NCI-H748 (cell line): Measurements from ENCODE around the gene ATP9B.

ENCODE experiments used
- DNase-seq: peaks from one replicate; lab custom pipeline; 2025; ENCODE audit not compliant: unreplicated experiment; lab: John Stamatoyannopoulos, UW

Gene ATP9B

DNA sequence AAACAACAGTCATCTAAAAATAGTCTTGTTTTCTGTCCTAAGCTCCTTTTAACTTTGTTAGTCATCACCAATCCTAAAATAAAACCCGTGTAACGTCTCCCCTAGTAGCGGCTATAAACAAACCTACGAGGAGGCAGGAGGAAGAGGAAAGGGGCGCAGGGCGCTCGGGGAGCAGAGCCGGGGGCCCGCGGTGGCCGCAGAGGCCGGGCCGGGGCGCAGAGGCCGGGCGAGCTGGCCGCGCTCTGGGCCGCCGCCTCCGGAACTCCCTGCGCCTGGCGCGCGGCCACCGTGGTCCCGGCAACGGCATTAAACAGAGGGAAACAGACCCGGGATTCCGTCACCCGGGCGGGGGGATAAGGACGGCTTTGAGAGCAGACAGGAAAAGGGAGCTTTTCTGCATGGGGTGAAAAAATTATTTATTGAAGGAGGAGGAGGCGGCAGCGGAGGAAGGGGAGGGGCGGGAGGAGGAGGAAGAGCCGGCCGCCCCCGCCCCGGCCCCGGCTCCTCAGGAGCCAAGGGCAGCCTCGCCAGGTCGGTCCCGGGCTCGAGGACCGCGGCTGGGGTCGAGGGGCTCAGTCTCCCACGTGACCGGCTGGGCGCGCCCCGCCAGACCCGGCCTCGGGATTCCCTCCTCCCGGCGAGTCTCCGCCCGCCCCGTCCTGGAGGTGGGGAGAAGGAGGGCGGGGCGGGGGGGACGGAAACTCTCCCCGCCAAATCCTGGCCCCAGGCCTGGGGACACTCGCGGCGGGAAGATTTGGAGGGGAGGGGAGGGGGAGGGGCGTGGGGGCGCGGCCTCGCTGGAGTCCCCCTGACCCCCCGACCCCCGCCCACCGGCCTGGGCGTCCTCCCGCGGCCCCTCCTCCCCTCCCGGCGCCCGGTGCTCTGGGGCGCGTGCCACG is 324.7 kb downstream of the ATP9B start:
- DNase-seq, result peak; percentile 94

DNA sequence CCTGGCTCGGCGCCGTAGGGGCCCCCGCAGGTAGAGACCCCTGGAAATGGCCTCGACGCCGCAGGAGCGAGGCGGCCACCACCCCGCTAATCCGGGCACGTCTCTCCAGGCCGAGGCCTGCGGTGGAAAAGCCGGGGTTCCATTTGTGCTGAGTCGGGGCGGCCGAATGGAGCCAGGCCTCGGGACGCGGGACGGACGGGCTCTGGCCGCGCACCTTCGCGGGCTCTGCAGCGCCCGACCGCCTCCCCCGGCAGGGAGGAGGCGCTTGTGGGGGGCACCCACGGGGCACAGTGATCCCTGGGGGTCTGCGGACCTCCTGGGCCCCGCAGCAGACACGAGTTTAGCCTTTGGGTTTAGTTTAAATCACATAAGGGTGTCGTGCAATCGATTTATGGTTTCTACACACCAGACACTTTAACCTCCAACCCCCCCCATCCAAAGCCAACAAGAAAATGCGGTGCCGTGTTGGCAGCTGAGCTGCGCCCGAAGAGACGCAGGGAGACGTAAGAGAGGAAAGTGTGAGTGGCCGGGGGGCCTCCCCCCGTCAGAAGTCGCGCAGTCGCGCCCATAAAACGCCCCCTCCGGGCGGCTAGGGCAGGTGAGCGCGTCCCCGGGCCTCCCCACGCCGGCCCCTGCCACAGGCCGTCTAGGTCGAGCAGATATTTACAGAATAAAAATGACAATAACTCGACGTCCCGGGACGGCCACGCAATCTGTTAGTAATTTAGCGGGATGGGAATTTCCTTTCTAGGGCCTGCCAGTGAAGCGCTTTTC is 325.5 kb downstream of the ATP9B start:
- DNase-seq, result peak; percentile 82

DNA sequence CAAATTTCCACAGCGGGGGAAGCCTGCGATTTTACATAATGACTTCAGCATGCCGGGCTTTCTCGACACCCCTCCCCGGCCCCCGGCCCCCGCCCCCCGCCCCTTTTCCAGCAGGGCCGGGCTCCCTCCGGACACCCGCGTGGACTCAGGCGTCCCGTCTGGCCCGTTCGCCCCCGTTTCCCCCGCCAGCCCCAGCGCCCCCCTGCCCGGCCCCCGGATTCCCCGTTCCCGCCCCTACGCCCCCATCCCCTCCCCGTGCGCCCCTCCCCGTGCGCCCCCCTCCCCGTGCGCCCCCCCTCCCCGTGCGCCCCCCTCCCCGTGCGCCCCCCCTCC is 326.1 kb downstream of the ATP9B start:
- no peak for DNase-seq

DNA sequence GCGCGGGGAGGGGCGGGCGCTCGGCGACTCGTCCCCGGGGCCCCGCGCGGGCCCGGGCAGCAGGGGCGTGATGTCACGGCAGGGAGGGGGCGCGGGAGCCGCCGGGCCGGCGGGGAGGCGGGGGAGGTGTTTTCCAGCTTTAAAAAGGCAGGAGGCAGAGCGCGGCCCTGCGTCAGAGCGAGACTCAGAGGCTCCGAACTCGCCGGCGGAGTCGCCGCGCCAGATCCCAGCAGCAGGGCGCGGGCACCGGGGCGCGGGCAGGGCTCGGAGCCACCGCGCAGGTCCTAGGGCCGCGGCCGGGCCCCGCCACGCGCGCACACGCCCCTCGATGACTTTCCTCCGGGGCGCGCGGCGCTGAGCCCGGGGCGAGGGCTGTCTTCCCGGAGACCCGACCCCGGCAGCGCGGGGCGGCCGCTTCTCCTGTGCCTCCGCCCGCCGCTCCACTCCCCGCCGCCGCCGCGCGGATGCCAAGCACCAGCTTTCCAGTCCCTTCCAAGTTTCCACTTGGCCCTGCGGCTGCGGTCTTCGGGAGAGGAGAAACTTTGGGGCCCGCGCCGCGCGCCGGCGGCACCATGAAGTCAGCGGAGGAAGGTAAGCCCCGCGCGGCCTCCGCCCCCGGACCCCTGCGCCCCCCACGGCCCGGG is 326.7 kb downstream of the ATP9B start, which contains the start of gene NFATC1:
Gene NFATC1, plus strand, starts transcription at position 170 of the 644 bp plus-strand sequence. Its CDS starts 295 bp downstream, at position 465.
- peak; percentile 88 for DNase-seq

DNA sequence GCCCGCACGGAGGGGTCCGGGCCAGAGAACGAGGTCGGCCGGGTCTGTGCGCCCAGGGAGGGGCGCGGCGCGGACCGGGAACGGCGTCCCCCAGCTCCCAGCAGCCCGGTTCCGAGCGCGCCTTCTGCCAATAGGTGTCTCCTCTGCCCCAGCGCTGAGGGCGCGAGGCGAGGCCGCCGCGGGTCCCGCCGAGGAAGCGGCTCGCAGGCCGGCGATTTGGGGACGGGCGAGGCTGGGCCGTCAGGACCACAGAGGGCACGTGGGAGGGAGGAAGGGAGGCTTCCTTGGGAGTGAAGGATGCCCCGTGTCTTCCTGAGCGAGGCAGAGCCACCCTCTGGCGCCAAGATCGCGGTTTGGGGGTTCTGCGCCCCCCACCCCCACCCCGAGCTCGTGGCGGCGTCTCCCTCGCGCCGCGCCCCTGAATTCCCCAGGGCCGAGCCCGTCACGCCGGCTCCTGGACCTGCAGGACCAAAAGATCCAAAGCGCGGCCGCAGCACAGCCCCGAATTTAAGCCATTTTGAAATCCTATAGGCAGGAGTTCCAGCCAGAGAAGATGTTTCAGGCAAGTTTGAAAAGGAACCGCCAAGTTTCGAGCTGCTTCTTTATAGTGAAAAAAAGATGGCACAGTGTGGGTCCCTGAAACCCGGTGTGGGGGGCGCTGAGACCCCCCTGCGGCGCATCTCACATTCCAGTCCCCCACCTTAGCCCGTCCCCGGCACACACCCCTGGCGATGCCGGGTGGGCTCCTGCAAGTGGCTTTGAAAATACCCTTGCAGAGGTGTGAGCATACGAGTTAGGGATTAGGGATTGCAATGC is 327.4 kb downstream of the ATP9B start:
- DNase-seq, result peak; percentile 61

DNA sequence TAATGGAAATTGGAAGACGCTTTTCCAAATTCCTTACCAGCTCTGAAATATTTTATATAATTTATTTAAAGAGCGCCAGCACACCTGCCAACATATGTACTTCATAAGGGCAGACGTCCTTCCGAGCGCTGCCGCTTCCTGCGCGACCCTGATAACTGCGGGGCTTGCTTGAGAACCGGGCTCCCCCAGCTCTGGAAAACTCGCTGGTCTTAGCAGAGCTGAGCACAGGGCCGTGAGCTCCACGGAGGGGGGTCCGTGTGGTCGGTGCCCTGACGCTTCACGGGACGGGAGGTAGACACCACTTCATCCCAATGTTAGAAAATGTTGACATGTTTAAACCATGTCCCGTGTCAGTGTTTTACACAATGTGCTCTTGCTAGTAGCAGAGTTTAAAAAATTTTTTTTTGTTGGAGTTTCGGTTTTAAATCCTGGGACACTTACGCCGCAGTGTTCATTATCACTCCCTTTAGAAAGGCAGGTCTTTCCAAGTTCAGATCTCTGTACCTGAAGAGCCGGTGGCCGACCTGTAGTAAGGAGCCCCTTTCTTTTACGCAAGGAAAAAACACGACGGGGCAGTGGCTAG is 328.1 kb downstream of the ATP9B start:
- DNase-seq, result no peak

DNA sequence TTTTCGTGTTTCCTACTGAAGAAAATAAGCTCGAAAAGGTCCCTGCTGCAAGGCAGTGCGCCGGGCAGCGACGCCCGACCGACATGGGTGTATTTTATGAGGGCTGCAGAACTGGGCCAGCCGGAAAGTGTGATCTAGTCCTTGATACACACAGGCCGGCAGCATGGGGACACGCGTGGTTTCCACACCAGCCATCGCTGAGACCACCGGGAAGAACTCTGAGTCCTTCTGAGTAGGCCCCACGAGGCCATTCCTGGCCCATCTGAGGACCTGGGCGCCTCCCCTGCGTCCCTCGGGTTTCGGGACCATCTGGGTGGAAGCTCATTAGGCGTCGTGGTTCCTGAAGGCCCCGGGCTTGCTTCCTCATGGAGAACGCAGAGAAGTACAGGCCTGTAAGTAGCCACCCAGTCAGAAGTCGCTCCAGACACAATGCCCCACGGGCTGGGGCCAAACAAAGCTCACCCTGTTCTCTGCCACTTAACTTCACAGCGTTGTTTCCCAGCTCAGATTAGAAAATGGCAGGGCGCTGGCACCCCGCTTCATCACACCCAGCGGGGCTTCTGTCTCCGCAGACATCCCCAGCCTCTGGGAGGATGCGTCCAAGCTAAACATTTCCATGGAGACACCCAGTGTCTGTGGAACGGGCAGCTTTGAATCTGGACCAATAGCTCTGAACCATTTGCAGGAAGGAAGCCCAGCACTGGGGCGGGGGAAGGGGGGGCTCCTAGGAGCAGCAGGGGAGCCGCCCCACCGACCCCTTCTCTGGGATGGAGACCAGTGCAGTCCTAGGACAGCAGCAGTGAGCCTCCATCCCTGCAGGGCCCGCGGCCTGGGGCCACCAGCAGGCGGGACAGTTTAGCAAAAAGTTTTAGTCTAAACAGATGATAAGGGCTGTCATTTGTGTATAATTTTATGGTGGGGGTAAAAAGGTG is 328.9 kb downstream of the ATP9B start:
- no peak for DNase-seq

DNA sequence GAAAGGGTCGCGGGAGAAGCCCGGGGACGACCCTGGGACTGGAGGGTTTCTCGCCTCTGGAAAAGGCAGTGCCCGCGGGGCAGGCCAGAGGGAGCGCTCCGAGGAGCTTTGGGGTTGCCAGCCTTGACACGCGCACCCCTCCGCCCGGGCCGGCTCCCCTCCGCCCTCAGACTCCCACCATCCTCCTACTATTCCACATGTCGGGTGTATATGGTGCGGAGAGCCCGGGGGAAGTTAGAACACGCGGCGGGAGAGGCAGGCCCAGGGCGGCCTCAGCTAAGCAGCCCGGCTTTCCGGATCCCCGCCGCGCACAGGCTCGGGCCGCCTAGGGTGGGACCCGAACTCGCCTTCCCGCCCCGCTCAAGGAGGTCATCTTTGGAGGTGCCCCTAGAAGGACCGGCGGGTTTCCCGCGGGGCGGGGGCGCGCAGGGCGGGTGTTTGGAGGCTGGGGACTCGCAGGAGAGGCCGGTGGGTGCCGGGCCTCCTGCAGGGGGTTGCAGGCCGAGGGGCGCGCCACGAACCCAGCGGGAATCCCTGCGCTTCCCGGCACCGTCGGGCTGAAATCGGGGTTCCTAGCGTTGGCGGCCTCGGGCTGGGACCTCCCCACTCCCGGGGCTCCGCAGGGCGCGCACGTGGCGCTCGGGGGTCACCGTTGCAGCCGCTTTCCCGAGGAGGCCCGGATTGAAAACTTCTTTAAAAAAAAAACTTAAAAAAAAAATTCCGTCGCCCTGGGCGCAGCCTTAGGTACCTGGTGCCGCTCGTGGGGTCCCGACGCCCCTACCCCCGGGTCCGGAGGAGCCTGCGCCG is 330.3 kb downstream of the ATP9B start:
- DNase-seq, result no peak

DNA sequence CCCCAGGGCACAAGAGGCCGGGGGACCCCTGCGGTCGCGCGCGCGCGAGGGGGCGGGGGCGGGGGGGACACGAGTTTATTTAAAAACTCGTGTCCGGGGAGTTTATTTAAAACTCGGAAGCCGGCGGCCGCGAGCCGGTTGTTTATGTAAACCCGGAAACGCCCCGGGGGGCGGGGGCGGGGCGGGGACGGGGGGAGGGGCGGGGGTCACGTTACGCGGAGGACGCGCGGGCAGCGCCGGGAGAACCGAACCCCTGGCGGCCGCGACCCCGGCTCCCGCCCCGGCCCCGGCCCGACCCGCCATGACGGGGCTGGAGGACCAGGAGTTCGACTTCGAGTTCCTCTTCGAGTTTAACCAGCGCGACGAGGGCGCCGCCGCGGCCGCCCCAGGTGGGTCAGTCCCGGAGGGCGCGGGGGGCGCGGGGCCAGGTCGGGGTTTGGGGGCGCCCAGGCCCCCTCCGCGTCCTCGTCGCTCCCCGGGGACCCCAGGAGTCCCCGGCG is 330.9 kb downstream of the ATP9B start:
- peak; percentile 55 for DNase-seq

DNA sequence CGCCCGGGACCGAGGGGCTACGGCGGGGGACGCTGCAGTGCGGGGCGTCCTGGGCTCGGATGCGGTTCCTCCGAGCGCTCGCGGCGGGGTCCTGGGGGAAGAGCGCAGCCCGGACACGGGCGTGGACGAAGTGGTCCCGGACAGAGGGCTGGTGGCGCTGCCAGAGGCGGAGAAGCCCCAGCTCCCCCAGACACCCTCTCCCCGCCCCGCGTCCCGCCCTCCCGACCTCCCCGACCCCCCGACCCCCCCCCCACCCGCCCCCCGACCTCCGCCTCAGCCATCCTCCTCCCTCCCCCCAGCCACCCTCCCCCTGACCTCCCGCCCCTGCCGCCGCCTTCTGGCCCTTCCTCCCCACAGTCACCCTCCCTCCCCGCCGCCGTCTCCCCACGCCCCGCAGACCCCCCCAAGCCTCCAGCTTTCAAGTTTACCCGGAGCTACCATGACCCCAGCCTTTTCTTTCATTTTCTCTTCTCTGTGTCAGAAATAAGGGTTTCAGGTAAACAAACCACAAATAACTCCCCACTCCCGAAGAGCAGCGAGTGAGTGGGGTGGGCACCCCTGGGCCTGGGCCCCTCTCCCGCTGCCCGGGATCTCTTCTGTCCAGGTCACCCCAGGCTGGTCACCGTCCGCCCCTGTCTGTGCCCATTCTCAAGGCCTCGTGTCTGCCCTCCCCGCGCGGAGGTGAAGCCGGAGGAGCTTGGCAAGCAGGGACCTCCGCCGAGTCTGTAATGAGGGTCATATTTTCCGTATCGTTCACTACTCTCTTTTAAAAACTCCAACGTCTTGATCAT is 331.6 kb downstream of the ATP9B start:
- peak; percentile 29 for DNase-seq

DNA sequence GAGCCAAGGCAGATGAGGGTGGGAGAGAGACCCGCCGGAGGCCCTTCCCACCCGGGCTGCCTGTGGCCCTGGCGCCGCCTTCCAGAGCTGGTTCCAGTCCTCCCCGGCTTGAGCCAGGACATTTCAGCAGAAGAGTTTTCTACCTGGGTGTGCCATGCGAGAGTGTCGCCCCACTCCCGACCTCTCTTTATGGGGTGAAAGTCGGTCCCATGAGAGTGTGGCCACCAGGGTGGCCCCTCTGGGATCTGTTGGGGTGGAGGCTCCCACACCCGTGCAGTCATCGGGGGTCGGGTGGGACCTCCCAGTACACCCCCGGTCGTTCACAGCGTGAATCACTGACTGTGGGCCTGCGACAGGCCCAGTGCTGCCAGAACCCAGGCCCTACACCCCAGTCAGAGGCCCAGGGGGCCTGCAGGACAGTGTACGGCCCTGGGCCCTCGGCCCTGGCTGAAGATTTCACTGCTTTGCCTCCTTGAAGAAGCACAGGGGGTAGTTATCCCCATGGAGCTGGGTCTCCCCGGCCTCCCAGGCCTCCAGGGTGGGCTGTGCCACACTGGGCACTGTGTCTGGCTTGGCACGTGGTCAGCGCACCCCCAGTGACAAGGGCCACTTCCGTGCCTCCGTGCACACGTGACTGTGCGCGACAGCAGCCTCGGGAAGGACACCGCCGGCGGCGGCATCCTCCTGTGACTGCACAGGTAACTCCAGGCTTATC is 332.5 kb downstream of the ATP9B start:
- no peak for DNase-seq

DNA sequence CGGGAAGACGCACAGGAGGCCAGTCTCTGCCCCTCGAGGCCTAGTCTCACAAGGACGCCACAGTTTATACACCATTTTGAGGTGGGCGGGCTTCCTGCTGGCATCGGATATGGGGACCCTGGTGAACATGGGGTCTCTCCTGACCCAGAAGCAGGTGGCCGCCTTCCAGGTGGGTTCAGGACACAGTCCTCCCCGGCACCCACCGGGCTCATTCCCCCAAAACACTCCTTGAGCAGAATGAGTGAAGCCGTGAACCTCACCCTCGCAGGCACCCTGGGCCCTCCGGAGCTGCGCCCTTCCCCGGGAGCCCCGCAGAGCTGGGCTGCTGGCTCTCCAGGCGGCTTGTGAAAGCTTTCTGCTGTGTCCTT is 333.0 kb downstream of the ATP9B start:
- no peak for DNase-seq

DNA sequence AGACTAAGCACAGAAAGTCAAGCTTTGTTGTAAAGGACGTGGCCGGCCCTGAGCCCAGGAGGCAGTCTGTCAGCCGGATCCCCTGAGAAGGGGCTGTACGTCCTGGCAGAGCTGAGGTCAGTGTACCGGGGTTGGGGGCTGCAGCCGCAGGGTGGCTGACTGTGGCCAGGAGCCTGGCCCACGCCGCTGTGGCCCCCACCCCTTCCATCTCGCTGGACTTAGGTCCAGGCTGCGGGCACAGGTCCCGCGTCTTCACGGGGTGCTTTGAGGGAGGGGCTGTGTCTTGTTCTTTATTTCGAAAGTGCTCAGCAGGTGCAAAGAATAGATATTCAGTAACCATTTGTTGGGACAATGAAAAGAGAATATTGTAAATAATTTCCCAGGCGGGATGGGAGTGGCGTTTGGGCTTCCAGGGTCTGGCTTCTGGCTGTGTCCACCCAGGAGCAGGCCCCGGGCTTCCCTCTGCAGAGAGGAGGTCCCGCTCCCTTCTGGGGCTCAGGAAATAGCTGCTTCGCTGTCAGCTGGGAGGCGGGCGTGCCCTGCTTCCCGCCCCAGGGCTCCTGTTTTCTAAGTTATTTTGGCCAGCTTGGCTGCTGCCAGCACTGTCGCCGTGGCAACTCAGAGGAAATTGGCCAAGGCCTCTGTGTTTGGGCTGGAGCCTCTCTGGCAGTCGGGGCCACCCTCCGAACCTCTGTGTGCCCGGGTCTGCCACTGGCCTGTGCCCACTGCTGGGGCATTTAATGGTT is 334.0 kb downstream of the ATP9B start:
- DNase-seq, result peak; percentile 72

DNA sequence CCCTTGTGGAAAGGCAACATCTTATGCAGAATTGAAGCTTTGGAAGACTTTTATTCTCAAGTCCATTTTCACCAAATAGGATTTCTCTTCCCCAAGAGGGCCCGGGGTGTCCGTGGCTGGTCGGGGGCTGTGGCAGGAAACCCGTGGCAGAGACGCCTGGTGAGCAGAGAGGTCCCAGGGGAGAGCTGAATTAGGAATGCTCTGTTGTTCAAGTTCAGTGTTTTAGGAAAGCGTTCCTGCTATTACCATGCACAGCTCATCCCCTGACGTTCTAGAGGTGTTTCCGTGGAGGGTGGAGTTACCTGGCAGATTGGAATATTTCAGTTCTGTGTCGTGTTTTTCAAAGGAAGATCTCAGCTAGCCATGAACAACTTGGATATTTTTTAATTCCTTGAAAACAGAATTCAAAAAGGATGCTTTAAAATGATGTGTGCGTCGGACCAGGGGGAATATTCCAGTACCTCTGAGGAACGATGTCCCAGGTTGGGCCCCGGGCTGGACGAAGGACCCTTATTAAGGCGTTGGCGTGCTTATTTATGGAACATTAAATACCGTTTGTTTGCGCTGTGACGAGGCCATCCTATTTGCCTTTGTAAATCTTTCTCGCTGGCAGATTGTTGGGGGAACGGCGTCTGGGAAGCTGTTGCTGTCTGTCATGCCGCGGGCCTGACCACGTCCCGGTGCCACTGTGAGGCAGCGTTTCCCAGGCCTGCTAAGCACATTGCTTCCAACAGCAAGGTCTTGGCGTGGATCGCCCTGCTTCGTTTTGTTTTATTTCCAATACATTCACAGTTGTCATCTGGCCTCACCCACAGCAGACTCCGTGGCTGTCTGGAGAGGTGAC is 334.8 kb downstream of the ATP9B start:
- DNase-seq, result peak; percentile 43

DNA sequence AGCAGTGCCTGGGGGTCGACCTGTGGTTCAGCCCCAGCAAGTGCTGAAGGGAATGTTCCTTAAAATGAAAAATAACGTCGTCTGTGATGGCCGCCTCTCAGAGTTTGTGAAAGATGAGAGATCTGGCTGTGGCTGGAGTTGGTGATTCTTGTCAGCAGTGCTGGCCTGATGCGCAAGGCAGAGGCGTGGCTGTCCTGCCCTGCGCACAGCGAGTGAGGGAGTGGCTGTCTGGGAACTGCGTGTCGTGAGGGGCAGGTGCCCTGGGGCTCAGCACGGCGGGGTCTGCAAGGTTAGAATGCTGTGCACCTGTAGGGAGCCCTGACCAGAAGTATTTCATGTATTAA is 335.3 kb downstream of the ATP9B start:
- peak; percentile 54 for DNase-seq
